GM21423 (cell line): ENCODE results near the gene WDR36.
A peak's percentile ranks its signal among the peaks of the same experiment; 100 is the strongest.

Experiments
- ATAC-seq: cut with Tn5 transposase; IDR thresholded peaks from one replicate; pipeline ENCODE4 v1.9.1; 2021; ENCODE audit warnings: mild to moderate bottlenecking, moderate library complexity; ENCODE audit not compliant: unreplicated experiment

The WDR36 gene

GRCh38 chr5:111092062-111092853 lies at the start of gene WDR36:
Gene WDR36 (plus strand): TSS chr5:111092348. CDS start chr5:111092457, 109 bp downstream.
- ATAC-seq = peak; percentile 94

- no peak for ATAC-seq
These were observed 48.2 kb upstream of the WDR36 start for GRCh38 chr5:111043712-111044506.

GRCh38 chr5:111058064-111058463 lies 34.1 kb upstream of the WDR36 start:
- no peak for ATAC-seq

- ATAC-seq = no peak
These were observed 32.0 kb upstream of the WDR36 start for GRCh38 chr5:111060169-111060568.

- no peak for ATAC-seq
These were observed 30.5 kb upstream of the WDR36 start for GRCh38 chr5:111061618-111062017.

- ATAC-seq = peak; percentile 51
These were observed 28.3 kb upstream of the WDR36 start for GRCh38 chr5:111063709-111064322.

GRCh38 chr5:111066261-111066938 lies 25.7 kb upstream of the WDR36 start:
- no peak for ATAC-seq

- ATAC-seq = no peak
These were observed 23.9 kb upstream of the WDR36 start for GRCh38 chr5:111068213-111068612.

- no peak for ATAC-seq
These were observed 22.3 kb upstream of the WDR36 start for GRCh38 chr5:111069839-111070238.

GRCh38 chr5:111070272-111071134 lies 21.6 kb upstream of the WDR36 start:
- ATAC-seq = peak; percentile 38

GRCh38 chr5:111071413-111071812 lies 20.7 kb upstream of the WDR36 start, which contains the start of gene TSLP:
Gene TSLP (plus strand): TSS chr5:111071713. CDS start chr5:111071891, 178 bp downstream.
- ATAC-seq = no peak

- peak; percentile 78 for ATAC-seq
These were observed 19.0 kb upstream of the WDR36 start for GRCh38 chr5:111072949-111073682.

- ATAC-seq = no peak
These were observed 17.9 kb upstream of the WDR36 start for GRCh38 chr5:111074244-111074643.

GRCh38 chr5:111075520-111075919 lies 16.6 kb upstream of the WDR36 start:
- no peak for ATAC-seq

GRCh38 chr5:111076091-111076490 lies 16.1 kb upstream of the WDR36 start:
- no peak for ATAC-seq

- no peak for ATAC-seq
These were observed 14.5 kb upstream of the WDR36 start for GRCh38 chr5:111077678-111078077.

- ATAC-seq = no peak
These were observed 12.3 kb upstream of the WDR36 start for GRCh38 chr5:111079846-111080245.

- ATAC-seq = no peak
These were observed 8.8 kb upstream of the WDR36 start for GRCh38 chr5:111083323-111083722.

- no peak for ATAC-seq
These were observed 3.8 kb downstream of the WDR36 start for GRCh38 chr5:111095982-111096381.
